Upper lobe of left lung (tissue), 6 donors: ENCODE measurements around the gene GOLGA3. TPM values are rescaled to one million over a fixed set of nuclear protein-coding genes. Genes with fewer than 3 reads are reported as not detected.

Source experiments
- ATAC-seq, 2 donors: fragments of 200-7000 bp; cut with Tn5 transposase; one replicate each; pipeline ENCODE4 v1.9.1; 2022; ENCODE audit warnings: mild to moderate bottlenecking in 2 of 2, moderate library complexity in 2 of 2; ENCODE audit not compliant: low FRiP score in 2 of 2
- DNase-seq, 2 donors: peaks; one replicate each; pipeline ENCODE4 v3.0.0-alpha.2; 2019 to 2020
- H3K27ac ChIP-seq, 4 donors: fragments of 200-600 bp; sonication (generic); one replicate each; pipeline ENCODE4 v1.5.1; 2016 to 2019
- H3K27me3 ChIP-seq, 4 donors: fragments of 200-600 bp; sonication (generic); one replicate each; pipeline ENCODE4 v1.5.1; 2017 to 2019
- H3K36me3 ChIP-seq, 4 donors: fragments of 200-600 bp; sonication (generic); one replicate each; pipeline ENCODE4 v1.5.1; 2016 to 2019
- H3K4me1 ChIP-seq, 4 donors: fragments of 200-600 bp; sonication (generic); one replicate each; pipeline ENCODE4 v1.5.1; 2018 to 2019
- H3K4me3 ChIP-seq, 4 donors: fragments of 200-600 bp; sonication (generic); one replicate each; pipeline ENCODE4 v1.5.1; 2017 to 2019; ENCODE audit warnings: mild to moderate bottlenecking in 2 of 4, moderate library complexity in 1 of 4
- H3K9me3 ChIP-seq, 4 donors: fragments of 200-600 bp; sonication (generic); one replicate each; pipeline ENCODE4 v1.5.1; 2018 to 2019
- CTCF ChIP-seq, 6 experiments: fragments of 450-650 bp in 4 of 6; fragments of 200-600 bp in 2 of 6; sonication (generic) in 2 of 6; IDR thresholded peaks; one replicate each; pipeline ENCODE4 v1.5.1; 2016 to 2019; ENCODE audit warnings: antibody characterized with exemption in 6 of 6
- EP300 ChIP-seq, 4 donors: sonication (generic); formaldehyde crosslinking; IDR thresholded peaks; one replicate each; pipeline ENCODE4 v1.5.1; 2017; ENCODE audit warnings: antibody characterized with exemption in 4 of 4, control low read depth in 2 of 4
- POLR2A ChIP-seq, 4 donors: fragments of 450-650 bp; IDR thresholded peaks; one replicate each; pipeline ENCODE4 v1.5.1; 2016 to 2017; ENCODE audit warnings: antibody characterized with exemption in 4 of 4, mild to moderate bottlenecking in 2 of 4
- POLR2AphosphoS5 ChIP-seq, 2 donors: sonication (generic); formaldehyde crosslinking; IDR thresholded peaks; one replicate each; pipeline ENCODE4 v1.5.1; 2017; ENCODE audit warnings: antibody characterized with exemption in 2 of 2
- WGBS, 2 donors: methylation state at CpG; one replicate each; pipeline ENCODE4 v1.1.5; 2017 to 2018; 5-methylcytosine and 5-hydroxymethylcytosine counted together
- total RNA-seq, 6 donors: library from RNA; depleted of rRNA in 4 of 6; stranded (reverse); fragments of >200 nt in 4 of 6; gene quantifications; one replicate each; pipeline versions ENCODE4 v1.1.0 to v1.2.1, GENCODE V29; 2016 to 2021
- donor health status: DM: no; HTN: no; CAD: no; lungs with moderate emphysema.
- donor health status: DM: no; HTN: yes; CAD: no; lungs with severe emphysema.

GOLGA3 gene
- total RNA-seq, 6 donors from 2014 or later, result 53.8 to 116 (median 77.9) TPM

DNA sequence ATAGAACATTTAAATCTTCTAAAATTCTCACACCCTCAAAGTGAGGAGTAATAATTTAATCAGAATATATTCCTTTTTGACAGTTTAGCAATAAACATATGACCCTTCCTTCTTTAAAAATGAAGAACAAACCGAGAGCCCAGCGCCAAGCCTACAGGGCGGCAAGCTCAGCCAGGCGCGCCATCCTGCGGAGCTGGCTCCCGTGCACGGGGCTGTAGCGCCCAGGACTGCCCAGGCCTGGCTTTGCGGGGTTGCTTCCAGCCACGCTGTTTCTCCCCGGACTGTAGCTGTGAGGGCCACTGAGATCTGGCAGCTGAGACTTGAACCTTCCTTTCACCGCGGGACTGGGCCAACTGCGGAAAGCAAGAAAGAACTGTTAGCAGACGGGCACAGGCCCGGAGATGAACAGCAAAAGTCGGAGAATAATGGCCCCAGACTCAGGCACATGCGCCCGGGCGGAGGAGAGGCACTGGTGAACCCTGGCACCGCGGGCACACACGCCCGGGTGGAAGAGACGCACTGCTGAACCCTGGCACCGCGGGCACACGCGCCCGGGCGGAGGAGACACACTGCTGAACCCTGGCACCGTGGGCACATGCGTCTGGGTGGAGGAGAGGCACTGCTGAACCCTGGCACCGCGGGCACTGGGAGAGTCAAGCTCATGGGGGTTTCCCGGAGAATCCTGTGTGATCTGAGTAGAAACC is 101.4 kb downstream of the GOLGA3 start:
- WGBS, 2 donors, result 92 to 94% methylated on average over 37 of the region's 37 CpGs
- Histone ChIP-seq H3K4me1 (no peaks in the 10 kb centered on the region), H3K27ac (no peak overlapping the region), H3K27me3 (no peaks in the 10 kb centered on the region), H3K4me3 (no peak overlapping the region), H3K36me3 (peaks cover 54 to 97% (median 78%) of the 10 kb centered on the region in 4 donors), H3K9me3 (no peaks in the 10 kb centered on the region)
- peak in 1 of 2 donors; percentile 78 for ATAC-seq
- DNase-seq, result no peak
- TF ChIP-seq POLR2AphosphoS5 (IDR thresholded peaks at IDR 0.05), result no peak
- no peak for TF ChIP-seq POLR2A (IDR thresholded peaks at IDR 0.05)
- no peak for TF ChIP-seq EP300 (IDR thresholded peaks at IDR 0.05)
- TF ChIP-seq CTCF (IDR thresholded peaks at IDR 0.05), result no peak

- peaks cover 45 to 95% (median 74%) of the 10 kb centered on the region in 4 donors for H3K36me3 ChIP-seq
- H3K9me3 ChIP-seq, result no peaks in the 10 kb centered on the region
- H3K27me3 ChIP-seq, result no peaks in the 10 kb centered on the region
- H3K4me3 ChIP-seq, result no peak overlapping the region
- DNase-seq (no peak), ATAC-seq (no peak)
- WGBS, 2 donors, result 95 to 96% methylated on average over 12 of the region's 12 CpGs
- H3K27ac ChIP-seq, result no peak overlapping the region
- no peaks in the 10 kb centered on the region for H3K4me1 ChIP-seq
- no peak for TF ChIP-seq POLR2A (IDR thresholded peaks at IDR 0.05)
These were observed 102.3 kb downstream of the GOLGA3 start for GRCh38 chr12:132726386-132726785.

DNA sequence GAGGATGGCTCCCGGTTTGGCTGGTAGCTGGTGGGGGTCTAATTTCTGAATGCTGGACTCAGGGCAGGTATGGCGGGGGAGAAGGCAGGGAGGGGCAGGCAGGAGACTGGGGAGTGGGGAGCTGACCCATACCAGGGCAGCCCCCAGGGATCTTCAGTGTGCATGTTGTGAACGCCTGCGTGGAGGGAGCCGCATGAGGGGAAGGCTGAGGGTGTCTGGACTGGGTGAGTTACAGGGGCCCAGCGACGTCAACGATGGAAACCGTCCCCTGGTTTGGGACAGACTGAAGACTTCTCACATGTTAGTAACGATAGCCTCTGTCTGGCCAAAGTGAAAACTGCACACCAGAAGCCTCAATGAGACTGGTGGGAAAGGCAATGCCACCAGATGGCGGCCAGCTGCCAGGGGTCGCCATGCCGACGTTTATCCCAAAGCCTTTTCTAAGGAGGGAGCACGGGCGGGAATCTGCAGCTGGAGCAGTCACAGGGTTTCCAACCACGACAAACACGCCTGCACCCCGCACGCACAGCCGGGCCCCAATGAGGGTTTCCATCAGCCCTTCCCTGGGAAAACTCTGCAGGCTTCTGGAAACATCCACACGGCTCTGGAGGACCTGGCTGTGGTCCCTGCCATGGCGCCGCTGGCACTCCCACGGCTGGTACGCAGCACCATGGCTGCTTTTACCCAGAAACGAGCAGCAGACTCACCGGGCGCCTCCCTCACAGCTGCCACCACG is 104.0 kb downstream of the GOLGA3 start:
- no peak for ATAC-seq

GRCh38 chr12:132723764-132724140 is 104.9 kb downstream of the GOLGA3 start:
- Histone ChIP-seq H3K27me3 (no peaks in the 10 kb centered on the region), H3K4me3 (no peak overlapping the region), H3K27ac (no peak overlapping the region), H3K36me3 (peaks cover 40 to 97% (median 78%) of the 10 kb centered on the region in 4 donors), H3K9me3 (no peaks in the 10 kb centered on the region), H3K4me1 (no peaks in the 10 kb centered on the region)
- TF ChIP-seq POLR2AphosphoS5 (IDR thresholded peaks at IDR 0.05) (no peak), EP300 (IDR thresholded peaks at IDR 0.05) (no peak), POLR2A (IDR thresholded peaks at IDR 0.05) (no peak), CTCF (IDR thresholded peaks at IDR 0.05) (no peak)
- ATAC-seq (no peak), DNase-seq (no peak)
- WGBS, 2 donors, result 95 to 96% methylated on average over 2 of the region's 2 CpGs

More for the DNA sequence above, 104.0 kb downstream of the GOLGA3 start:
- Histone ChIP-seq H3K4me1 (no peaks in the 10 kb centered on the region), H3K27ac (no peak overlapping the region), H3K36me3 (peaks cover 43 to 94% (median 75%) of the 10 kb centered on the region in 4 donors), H3K27me3 (no peaks in the 10 kb centered on the region), H3K4me3 (no peak overlapping the region), H3K9me3 (no peaks in the 10 kb centered on the region)
- TF ChIP-seq EP300 (IDR thresholded peaks at IDR 0.05) (no peak), POLR2A (IDR thresholded peaks at IDR 0.05) (no peak), POLR2AphosphoS5 (IDR thresholded peaks at IDR 0.05) (no peak), CTCF (IDR thresholded peaks at IDR 0.05) (no peak)
- 79 to 94% methylated on average over 7 to 30 of the region's 30 CpGs for WGBS, 2 donors
- no peak for DNase-seq

- Histone ChIP-seq H3K9me3 (no peaks in the 10 kb centered on the region), H3K4me3 (no peak overlapping the region), H3K27ac (no peak overlapping the region), H3K27me3 (no peaks in the 10 kb centered on the region), H3K36me3 (peaks cover 34 to 95% (median 75%) of the 10 kb centered on the region in 4 donors), H3K4me1 (no peaks in the 10 kb centered on the region)
- no peak for ATAC-seq
- DNase-seq, result no peak
- 92% methylated on average over 27 to 30 of the region's 30 CpGs for WGBS, 2 donors
- TF ChIP-seq CTCF (IDR thresholded peaks at IDR 0.05) (no peak), EP300 (IDR thresholded peaks at IDR 0.05) (no peak), POLR2AphosphoS5 (IDR thresholded peaks at IDR 0.05) (no peak), POLR2A (IDR thresholded peaks at IDR 0.05) (no peak)
These were observed 105.5 kb downstream of the GOLGA3 start for GRCh38 chr12:132723015-132723763.
